HG03354 (cell line): ENCODE data around the gene ESR2.
"Not testable (repeated sequence)": the region's sequence is repeated elsewhere in the genome, so short reads cannot be mapped to it uniquely, and the experiment has no call there.

Source experiments
- ATAC-seq: cut with Tn5 transposase; IDR thresholded peaks from one replicate; pipeline ENCODE4 v1.9.1; 2021; ENCODE audit warnings: mild to moderate bottlenecking; ENCODE audit not compliant: unreplicated experiment, poor library complexity, severe bottlenecking

Gene ESR2

GRCh38 chr14:64061115-64061514, 233.1 kb downstream of the ESR2 start:
- no peak for ATAC-seq

- no peak for ATAC-seq
Observed at GRCh38 chr14:64060648-64061096, 233.5 kb downstream of the ESR2 start.

- ATAC-seq = no peak
Observed at GRCh38 chr14:64060199-64060545, 234.0 kb downstream of the ESR2 start.

- no peak for ATAC-seq
Observed at GRCh38 chr14:64059454-64060198, 234.5 kb downstream of the ESR2 start.

DNA sequence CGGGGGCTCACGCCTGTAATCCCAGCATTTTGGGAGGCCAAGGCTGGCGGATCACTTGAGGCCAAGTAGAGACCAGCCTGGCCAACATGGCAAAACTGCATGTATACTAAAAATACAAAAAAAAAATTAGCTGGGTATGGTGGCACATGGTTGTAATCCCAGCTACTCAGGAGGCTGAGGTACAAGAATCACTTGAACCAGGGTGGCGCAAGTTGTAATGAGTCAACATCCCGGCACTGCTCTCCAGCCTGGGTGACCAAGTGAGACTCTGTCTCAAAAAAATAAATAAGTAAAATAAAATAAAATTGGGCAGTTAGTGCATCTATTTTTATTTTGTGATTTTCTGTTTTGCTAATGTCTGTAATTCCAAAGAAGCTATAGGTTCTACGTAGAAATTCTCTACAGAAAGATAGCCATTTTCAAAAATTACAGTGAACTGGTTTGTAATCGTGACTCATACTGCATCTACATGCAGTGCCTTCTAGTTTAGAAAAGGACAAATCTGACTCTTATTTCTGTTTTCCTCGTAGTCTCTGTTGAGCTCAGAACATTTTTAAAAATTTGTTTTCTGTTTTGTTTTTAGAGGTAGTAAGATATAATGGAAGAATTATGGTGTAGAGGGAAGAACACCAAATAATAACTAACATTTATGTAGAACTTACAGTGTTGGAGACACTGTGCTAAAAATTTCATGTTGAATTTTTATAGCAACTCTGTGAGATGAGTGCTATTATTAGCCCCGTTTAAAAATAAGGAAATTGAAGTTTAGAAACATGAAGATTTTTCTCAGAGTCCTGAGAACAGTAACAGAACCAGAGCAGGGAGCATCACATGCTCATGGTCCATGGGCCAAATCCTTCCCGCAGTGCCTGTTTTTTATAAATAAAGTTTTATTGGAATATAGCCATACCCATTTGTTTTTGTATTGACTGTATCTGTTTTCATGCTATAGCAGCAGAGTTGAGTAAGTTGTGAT, 240.2 kb downstream of the ESR2 start:
- ATAC-seq = no peak

DNA sequence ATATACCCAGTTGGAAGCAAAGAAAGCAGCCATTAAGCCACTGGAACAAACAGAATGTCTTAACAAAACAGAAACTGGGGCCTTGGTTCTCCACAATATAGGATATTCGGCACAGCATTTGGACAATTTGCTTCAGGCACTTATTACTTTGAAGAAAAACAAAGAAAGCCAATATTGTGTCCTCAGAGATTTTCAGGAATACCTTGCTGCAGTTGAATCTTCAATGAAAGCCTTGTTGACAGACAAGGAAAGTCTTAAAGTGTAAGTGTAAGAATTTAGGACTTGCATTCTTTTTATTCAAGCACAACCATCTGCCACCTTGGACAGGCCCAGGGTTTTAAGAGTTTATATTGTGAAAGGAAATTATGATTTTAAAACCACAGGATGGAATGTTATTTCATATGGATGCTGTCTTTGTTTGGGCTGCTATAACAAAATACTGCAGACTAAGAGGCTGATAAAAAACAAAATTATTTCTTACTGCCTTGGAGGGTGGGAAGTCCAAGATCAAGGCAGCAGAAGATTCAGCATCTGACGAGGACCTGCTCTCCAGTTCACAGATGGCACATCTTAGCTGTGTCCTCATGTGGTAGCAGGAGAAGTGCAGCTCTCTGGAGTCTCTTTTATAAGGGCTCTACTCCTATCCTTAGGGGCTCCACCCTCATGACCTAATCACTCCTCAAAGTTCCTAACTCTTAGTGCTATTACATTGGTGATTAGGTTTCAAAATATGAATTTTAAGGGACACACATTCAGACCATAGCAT, 244.4 kb downstream of the ESR2 start:
- no peak for ATAC-seq

GRCh38 chr14:64045091-64045490, 249.1 kb downstream of the ESR2 start:
- ATAC-seq = no peak

GRCh38 chr14:64043296-64043695, 250.9 kb downstream of the ESR2 start:
- ATAC-seq = not testable (repeated sequence)

DNA sequence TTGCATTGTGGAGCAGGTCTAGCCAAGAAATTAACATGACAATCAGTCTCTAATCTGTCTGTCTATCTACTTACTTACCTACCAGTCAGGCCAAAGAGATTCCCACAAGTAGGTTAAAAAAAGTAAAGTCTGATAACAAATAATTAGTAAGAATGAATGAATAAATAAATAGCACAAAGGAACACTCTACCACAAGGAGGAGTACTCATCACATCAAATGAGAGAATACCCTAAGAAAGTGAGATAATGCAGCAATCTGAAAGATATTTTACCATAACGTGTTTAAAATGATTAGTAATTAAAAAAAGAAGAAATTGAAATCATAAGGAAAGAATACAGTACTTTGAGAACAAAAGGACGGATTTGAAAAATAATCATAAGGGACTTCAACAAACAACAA, 254.1 kb downstream of the ESR2 start:
- ATAC-seq = no peak

- no peak for ATAC-seq
Observed at GRCh38 chr14:64038841-64039542, 255.2 kb downstream of the ESR2 start.

- not testable (repeated sequence) for ATAC-seq
Observed at GRCh38 chr14:64037869-64038745, 256.1 kb downstream of the ESR2 start.

GRCh38 chr14:64035143-64035542, 259.0 kb downstream of the ESR2 start:
- no peak for ATAC-seq
